Amniotic epithelial cell (primary cell): ENCODE measurements around the gene CNPPD1.

Experiments used
- DNase-seq: peaks from one replicate; pipeline ENCODE4 v3.0.0-alpha.2; 2010; ENCODE audit warnings: low read depth

Gene CNPPD1

DNA sequence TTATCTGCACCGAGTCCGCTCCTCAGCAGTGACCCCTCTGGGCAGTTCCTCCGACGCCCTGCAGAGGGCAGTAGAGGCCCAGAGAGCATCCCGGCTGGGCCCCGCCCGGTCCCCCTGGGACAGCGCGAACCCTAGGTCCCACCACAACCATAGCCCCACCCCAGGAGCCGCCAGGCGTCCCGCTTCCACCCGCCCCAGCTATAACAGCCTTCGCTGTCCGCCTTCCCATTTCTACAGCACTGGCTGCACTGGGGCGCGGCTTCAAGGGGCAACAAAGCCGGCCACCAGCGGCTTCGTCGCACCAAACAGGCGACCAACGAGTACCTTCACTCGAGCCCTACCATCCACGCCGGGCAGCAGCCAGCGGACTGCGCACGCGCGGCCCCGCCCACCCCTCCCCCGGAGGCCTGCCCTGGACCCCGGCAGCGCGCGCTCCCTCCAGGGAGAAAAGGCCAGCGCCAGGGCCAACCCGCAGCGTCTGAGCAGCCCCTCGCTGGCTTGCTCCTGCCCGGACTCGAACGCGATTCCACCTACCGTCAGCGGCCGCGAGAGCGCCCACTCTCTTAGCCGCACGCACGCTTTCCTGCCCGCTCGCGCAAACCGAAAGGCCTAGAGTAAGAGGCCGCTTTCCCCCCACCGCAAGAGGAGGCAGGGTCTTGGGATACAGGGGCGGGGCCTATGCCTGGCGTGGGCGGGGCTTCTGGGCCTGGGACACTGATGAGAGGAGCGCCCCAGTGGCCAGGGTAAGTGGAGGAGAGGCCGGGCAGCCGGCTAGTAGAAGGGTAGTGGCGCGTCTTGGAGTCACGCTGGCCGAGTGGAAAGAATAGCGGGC lies 16.3 kb downstream of the CNPPD1 start, which contains the start of gene NHEJ1:
Gene NHEJ1, minus strand, starts transcription at position 630 of the 832 bp plus-strand sequence. CDS start 2,453 bp downstream, outside the sequence.
- DNase-seq: peak; percentile 87

DNA sequence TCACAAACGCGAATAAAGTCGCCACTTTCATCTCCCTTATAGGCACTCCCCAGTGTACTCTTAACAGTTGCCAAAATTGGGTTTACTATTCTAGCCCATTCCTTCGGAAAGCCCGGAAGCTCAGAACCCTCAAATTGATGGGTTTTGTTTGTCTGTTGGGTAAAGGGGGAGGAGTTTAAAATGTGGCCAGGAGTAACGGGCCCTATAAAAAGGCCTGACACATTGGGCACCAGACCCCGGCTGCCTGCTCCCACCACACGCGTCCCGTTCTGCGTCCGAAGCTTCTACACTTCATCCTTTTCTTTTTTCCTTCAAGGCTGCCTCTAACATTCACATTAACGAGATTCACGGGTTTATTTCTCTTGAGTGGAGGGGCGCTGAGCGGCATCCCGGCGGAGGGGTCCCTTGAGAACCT lies 16.9 kb downstream of the CNPPD1 start:
- no peak for DNase-seq

DNA sequence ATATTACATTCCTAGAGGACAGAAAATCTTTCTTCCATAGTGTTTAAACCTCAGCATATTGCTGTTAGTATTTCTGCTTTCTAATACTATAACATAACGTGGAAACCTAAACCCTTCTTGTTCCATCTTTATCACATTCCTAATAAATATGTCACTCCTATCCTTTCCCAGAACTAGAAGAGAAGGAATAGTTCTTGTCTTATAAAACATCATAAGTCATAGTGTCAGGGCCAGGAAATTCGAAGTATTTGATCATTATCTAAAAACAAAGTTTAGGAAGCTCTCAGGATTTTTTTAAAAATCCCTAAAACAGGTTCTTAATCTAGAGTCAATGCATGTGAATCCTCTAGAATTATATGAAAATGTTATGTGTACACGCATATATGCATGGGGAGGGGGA lies 18.1 kb downstream of the CNPPD1 start:
- no peak for DNase-seq

DNA sequence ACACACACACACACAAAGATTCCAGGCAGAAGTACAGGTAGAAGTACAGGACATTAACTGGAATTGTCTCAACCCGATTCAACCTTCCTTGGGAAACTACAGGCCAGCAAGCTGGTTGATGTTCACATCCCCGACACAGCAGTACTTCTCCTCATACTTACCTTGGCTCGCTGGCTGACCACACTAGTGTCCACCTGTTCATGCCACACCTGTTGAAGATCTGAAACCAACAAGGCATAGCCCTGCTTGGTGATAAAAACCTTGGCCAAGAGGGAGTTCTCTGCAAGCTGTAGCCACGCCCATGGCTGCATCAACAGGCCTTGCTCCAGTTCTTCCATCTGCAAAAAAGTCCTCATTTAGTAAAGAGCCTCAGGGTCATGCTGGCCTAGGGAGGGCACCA lies 18.7 kb downstream of the CNPPD1 start:
- DNase-seq: no peak

DNA sequence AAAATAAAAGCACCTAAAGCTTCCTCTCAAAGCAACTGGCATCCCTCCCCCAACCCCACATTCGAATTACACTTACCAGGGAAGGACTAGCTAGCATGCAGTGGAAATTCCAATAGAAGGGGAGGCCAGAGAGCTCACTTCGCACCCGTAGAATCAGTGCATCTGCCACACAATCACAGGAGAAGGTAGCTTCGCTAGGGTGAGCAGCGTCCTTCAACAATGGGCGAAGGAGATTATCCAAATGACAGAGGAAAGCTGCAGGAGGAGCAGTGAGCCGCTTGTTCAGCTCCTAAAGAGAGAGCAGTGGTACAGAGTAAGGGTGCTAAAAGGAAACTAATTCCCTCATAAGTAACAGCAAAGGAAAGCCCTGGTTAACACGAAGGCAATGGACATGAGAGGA lies 19.3 kb downstream of the CNPPD1 start:
- no peak for DNase-seq

DNA sequence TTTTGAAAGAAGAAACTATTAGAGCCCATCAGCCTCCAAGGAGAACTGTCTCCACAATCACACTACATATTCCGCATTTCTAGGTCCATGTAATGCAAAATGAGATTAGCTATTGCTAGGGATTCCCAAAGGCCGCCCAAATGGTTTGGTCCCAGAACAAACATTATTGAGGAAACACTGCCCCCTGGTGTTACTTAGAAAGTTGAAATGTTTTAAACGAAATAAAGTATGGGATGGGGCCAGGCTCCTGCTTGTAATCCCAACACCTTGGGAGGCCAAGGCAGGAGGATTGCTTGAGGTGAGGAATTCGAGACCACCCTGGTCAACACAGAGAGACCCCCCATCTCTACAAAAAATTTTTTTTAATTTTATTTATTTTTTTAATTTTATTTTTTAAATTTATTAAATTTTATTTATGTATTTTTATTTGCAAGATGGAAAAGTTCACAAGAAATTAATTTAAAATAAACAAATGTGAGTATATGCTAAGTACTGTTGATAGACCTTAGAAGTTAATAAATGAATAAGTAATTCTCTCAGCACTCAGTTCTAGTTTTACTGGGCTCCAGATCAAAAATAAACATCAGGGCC lies 21.6 kb downstream of the CNPPD1 start:
- peak; percentile 59 for DNase-seq

DNA sequence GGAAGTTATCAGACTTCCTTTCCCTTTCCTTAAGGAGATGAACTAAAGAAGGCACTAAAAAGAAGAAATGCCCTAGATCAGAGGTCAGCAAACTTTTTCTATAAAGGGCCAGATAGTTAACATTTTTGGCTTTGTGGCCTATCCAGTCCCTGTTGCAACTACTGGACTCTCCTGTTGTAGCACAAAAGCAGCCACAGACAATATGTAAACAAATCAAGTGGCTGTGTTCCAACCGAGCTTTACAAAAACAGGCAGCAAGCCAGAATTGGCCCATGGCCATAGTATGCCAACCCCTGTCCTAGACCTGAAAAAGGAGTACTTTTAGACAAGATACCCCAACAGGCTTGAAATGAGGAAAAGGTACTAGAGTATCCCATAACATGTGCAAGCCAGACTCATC lies 27.1 kb downstream of the CNPPD1 start:
- peak; percentile 49 for DNase-seq

DNA sequence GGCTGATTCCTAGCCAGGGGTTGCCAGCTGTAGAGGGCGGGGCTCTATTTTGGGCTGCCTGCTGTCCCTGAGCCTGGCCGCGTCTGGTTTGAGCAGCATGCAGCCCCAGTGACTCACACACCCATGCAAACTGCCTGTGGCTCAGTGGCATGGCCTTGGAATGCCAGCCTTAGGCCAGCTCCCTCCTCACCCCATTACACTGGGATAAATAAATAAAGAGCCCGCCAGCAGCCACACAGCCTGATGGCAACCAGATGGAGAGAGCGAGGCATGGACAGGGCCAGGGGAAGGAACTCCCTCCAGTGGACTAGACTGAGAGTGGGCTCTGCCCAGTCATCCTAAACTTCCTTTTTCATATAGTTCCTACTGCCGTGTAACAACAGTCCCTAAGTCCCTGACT lies 34.4 kb downstream of the CNPPD1 start:
- peak; percentile 69 for DNase-seq

DNA sequence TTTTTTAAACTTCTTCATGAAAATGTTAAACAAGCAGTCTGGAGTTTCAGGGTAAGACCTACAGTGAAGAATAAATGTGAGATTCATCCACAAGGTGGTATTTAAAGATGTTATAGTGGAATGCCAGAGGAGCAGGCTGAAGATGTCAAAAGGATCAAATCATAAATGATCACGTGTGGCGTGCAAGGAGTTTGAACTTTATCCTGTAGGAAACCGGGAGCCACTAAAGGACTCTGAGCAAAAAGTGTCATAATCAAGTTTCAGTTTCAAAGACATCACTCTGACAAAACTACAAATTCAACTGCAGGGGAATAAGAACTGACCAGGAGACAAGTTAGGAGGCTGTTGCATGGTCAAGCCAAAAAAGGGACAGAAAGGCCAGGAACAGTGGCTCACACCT lies 36.0 kb downstream of the CNPPD1 start:
- DNase-seq: no peak

DNA sequence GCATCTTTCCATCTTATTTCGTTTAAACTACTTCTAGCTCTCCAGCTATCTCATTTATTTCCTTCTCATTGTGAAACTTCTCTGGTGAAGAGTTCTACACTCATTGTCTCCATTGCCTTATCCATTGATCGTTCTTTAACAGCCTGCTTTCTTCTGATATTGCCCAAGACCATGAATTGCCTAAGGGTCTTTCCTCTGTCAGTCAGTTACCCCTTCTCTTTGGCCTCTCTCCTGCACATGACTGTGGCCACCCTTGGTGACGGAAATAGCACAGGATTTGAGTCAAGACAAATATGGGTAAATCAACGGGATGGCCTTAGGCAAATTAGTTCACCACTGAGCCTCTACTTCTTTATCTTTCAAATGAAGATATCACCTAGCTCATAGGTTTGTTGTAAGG lies 42.7 kb downstream of the CNPPD1 start:
- DNase-seq: no peak

DNA sequence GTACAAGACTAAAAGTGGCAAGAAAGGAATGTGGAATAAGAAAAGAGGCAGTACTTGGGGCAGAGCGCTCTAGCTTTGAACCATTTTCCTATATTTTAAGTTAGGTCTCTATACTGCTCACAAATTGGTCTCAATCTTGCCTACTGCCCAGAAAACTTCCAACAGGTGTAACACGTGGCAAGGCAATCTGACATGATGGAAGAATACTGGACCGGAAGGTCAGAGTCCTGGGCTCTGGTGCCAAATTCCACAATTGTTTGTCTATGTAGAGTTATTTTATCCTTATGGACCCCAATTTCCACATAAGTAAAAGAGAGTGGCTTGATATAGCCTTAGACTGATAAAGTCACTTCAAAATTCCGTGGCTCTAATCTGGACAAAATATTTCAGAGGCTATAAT lies 45.0 kb downstream of the CNPPD1 start:
- no peak for DNase-seq

DNA sequence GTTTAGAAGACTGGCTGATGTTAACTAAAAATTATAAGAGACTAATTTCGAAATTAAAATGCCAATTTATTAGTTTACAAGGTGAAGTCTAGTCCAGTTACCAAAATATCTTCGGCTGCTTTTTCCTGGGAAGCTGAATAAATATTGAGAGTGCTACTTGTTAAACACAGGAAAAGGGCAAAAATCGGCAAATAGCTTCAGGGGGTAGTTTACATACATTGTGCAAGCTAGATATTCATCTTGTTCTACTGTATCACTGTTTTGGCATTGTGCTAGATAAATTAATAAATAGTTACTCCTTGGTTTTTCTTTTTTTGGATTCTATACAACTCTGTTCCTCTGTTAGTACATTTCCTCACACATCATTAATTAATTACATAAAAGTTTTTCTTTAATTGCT lies 45.4 kb downstream of the CNPPD1 start:
- DNase-seq: no peak

DNA sequence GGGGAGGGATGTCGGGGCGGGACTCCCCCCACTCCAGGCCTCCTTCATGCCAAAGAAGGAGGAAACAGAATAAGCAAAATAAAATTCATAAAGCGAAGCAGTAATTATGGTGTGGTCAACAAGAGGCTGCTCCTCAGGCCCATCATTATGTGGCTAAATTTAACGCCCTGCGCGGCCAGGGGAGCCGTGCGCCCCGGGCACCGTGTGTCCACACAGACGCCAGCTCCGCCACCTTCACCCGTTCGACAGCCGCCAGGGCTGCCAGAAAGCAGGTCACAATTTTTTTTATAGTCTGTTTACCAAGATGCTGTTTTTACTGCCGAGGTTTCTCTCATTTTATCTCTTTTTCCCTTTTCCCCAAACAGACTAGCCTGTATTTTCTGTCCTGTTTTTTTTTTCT lies 47.1 kb downstream of the CNPPD1 start:
- no peak for DNase-seq

DNA sequence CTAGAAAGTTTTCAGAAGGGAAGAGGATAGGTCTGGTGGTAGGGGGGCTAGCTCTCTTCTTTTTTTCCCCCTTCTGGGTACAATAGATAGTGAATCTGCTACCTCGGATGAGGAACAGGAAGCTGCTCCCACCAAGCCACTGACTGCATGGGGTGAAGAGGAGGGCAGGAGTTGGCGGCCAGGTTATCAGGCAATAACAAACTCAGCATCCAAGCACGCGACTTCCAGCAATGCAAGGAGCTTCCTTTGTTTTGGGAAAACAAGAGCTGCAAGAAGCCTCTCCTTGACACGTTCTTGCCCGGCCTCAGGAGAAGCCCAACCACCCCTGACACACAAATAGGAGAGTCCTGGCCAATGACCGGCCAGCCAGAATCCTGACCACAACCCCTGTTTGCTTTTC lies 48.3 kb downstream of the CNPPD1 start:
- no peak for DNase-seq

DNA sequence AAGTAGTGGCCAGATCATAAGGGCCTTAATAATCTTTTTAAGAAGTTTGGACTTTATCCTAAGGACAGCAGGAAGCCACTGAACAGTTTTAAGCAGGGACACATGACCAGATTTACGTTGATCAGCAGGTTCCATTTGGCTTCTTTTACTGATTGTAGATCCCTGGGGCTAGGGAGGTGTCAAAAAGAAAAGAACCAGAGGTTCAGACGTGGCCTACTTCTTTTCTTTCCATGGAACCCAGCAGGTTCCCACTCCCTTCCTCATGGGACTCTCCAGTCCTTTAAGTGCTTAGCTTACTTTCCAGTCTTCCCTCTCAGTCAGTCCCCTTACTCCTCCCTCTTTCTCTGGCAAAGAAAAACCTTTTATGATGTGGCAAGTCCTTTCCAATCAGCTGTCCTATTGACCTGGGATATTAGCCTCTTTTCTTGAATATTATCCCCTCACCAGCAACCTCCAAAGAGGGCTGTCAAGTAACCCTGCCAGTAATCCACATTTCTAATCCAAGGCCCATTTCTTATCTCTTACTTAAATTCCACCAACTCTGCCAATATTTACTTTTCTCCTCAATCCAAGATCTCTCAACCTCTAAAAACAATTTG lies 49.6 kb downstream of the CNPPD1 start:
- DNase-seq: no peak

DNA sequence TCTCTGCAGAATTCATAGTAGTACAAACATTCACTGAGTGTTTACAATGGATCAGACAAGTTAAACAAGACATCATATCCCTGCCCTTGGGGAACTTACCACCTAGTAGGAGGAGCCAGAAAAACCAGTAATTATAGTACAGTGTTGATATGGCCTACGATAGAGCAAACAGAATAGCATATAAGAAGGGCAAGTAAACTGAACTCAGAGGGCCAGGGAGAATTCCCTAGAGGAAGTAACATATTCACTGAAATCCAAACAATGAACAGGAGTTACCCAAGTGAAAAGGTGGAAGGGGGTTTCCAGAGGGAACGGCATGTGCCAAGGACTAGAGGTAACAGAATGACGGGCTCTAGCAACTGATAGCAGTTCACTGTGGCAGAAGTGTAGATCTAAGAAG lies 50.2 kb downstream of the CNPPD1 start:
- DNase-seq: no peak

DNA sequence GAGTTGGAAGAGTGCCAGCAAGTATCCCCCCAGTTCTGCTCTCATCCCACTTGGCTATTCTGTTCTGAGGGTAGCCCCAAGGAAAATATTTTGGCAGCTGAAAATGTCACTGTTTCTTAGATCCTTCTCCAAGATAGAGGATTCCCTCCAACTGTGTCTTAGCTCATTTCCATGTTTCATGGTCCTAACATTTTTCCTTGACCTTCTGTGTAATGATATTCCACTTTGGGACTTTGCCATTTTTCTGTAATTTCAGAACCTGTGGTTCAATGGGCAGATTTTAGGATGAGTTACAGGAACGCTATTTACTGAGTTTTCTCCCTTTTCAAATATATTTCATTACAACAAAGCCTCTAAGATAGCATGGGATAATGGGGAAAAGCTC lies 50.8 kb downstream of the CNPPD1 start:
- DNase-seq: no peak

DNA sequence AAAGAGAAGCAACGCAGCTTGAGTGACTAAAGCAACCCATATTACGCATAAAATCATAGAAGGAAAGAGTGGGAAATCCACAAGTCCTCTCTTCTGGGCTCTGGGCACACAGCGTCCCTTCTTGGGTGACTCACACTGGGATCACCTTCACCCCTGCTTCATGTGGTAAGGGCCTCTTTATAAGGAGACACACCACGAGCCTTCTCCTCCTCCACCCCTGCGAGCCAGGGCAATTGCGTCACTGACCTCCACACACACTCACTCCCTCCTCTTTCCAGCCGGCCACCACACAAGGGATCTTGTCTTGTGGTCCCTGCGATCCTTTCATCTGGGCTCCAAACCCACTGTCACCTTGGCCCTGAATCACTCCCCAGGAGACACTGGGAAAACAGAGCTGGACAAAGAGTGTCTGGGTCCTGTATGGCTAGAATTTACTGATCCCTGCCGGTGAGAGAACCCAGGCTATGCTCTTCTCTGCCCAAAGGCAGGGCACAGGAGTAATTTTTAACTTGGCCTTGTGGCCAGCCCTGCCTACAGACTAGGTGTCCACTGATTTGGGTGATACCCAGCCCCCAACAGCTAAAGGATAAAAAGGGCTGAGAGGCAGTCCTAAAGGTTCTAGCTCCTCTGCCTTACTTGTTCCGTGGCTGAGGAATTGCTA lies 51.4 kb downstream of the CNPPD1 start:
- peak; percentile 98 for DNase-seq

DNA sequence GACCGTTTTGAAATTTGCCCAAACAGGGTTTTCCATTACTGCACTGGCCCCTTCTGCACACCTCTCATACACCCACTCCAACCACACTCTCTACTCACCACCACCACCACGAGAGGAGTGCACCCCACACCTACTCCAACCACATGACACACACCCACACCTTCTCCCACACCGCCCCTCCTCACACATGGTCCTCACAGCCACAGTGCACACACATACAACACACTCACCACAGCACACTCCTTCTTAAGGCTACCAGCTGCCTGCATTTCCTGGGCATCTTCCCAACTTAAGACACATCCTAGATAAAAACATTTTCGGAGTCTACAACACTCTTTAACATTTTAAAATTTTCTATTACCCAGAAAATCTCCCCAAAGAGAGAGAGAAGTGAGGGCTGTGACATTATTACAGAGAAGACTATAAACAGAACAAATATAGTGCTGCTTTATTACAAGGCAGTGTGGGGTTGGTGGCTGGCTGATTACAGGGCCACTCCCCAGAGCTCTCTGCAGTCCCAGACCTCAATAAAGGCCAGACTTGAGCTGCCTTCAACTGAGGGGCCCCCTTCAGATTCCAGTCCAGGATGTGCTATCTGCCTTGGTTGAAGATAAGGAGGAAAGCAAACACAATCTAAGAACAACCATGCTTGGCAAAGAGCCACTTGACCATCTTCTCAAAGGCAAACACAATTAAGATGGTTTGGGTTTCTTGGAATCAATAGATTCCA lies 52.2 kb downstream of the CNPPD1 start:
- peak; percentile 78 for DNase-seq

DNA sequence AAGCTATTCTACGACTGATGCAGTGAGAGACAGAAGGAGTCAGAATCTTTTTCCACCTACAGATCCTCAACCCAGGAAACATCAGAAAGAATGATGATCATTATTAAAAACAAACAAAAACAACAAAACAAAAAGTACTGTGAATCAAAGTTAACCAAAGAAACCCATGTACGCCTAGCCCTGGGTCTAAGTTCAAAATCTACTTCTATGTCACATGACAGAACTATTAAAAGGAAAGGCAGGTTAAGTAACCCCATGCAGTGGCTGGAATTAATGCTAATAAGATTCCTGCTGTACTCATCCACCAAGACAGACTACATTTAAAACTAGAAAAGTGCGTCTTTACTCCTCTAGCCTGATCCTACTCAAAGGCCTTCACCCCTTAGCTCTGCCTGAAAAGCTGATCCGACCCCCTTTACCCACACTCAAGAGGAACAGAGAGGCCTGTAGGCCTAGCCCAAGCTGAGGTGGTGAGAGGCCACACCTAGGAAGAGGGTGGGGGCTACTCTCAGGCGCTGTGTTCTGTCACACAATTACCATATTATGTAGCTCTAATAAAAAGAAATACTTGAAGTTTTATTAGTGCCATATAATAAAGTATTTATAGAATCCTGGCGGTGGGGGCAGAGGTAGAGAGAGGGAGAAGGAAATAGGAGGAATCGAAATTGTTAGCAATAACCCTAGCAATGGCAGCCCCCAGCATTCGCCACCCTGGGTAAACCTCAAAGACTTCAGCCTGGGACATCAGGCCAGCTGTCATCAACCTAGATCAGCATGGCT lies 53.2 kb downstream of the CNPPD1 start:
- DNase-seq: no peak
